Measurements from ENCODE around the gene ZNF14.
"Not testable (repeated sequence)": the region's sequence is repeated elsewhere in the genome, so short reads cannot be mapped to it uniquely, and the experiment has no call there.

Gene ZNF14

GRCh38 chr19:19732579-19733501 is at the start of gene ZNF14:
Gene ZNF14, minus strand, starts transcription at chr19:19733112. Its CDS starts 154 bp downstream, at chr19:19732958.
- peak; percentile 82 for DNase-seq (ENCODE audit: low read depth)

GRCh38 chr19:19781791-19782190 is 48.9 kb upstream of the ZNF14 start:
- DNase-seq (ENCODE audit: low read depth), result not testable (repeated sequence)

GRCh38 chr19:19778666-19779065 is 45.8 kb upstream of the ZNF14 start:
- DNase-seq (ENCODE audit: low read depth), result no peak

GRCh38 chr19:19777692-19778091 is 44.8 kb upstream of the ZNF14 start:
- no peak for DNase-seq (ENCODE audit: low read depth)

- DNase-seq (ENCODE audit: low read depth), result peak; percentile 84
These were observed 43.5 kb upstream of the ZNF14 start for GRCh38 chr19:19776206-19777008.

GRCh38 chr19:19775891-19776205 is 42.9 kb upstream of the ZNF14 start:
- DNase-seq (ENCODE audit: low read depth), result no peak

- DNase-seq (ENCODE audit: low read depth), result no peak
These were observed 41.6 kb upstream of the ZNF14 start for GRCh38 chr19:19774354-19775033.

- DNase-seq (ENCODE audit: low read depth), result not testable (repeated sequence)
These were observed 39.1 kb upstream of the ZNF14 start for GRCh38 chr19:19771963-19772362.

GRCh38 chr19:19769971-19770370 is 37.1 kb upstream of the ZNF14 start:
- not testable (repeated sequence) for DNase-seq (ENCODE audit: low read depth)

- DNase-seq (ENCODE audit: low read depth), result no peak
These were observed 25.3 kb upstream of the ZNF14 start for GRCh38 chr19:19758164-19758563.

GRCh38 chr19:19752760-19753403 is 20.0 kb upstream of the ZNF14 start:
- DNase-seq (ENCODE audit: low read depth), result no peak

GRCh38 chr19:19751846-19752245 is 18.9 kb upstream of the ZNF14 start:
- DNase-seq (ENCODE audit: low read depth), result no peak

- no peak for DNase-seq (ENCODE audit: low read depth)
These were observed 18.2 kb upstream of the ZNF14 start for GRCh38 chr19:19750842-19751790.

- no peak for DNase-seq (ENCODE audit: low read depth)
These were observed 17.3 kb upstream of the ZNF14 start for GRCh38 chr19:19749908-19750841.

GRCh38 chr19:19749117-19749907 is 16.4 kb upstream of the ZNF14 start:
- no peak for DNase-seq (ENCODE audit: low read depth)

GRCh38 chr19:19748249-19748938 is 15.5 kb upstream of the ZNF14 start:
- no peak for DNase-seq (ENCODE audit: low read depth)

GRCh38 chr19:19747357-19748220 is 14.7 kb upstream of the ZNF14 start:
- DNase-seq (ENCODE audit: low read depth), result no peak

Data from activated T-helper 1 cell treated with Interleukin-2 at 50 U/mL for 16 hours (primary cell).